HepG2 (cell line): Measurements from ENCODE around the gene OBI1. TPM values are rescaled to one million over a fixed set of nuclear protein-coding genes. Genes with fewer than 3 reads are reported as not detected.

Experiments
- EHMT2 ChIP-seq: fragments of 200-600 bp; sonication (generic); IDR thresholded peaks from 2 replicates; pipeline ENCODE4 v1.7.0; 2017; ENCODE audit warnings: antibody characterized with exemption, low read depth, low read length, borderline replicate concordance
- HDAC2 ChIP-seq: sonication (generic); formaldehyde crosslinking; IDR thresholded peaks from 2 replicates; pipeline ENCODE4 v1.4.0; 2020; ENCODE audit warnings: missing genetic modification reagents
- KDM2A ChIP-seq: sonication (generic); formaldehyde crosslinking; IDR thresholded peaks from 2 replicates; pipeline ENCODE4 v1.4.0; 2020; ENCODE audit warnings: low read depth, missing genetic modification reagents, borderline replicate concordance
- KLF6 ChIP-seq: IDR thresholded peaks from 2 replicates; pipeline ENCODE4 v1.8.0; 2016; ENCODE audit warnings: missing biosample characterization, missing genetic modification reagents
- NFE2 ChIP-seq: sonication (generic); formaldehyde crosslinking; IDR thresholded peaks from 2 replicates; pipeline ENCODE4 v1.4.0; 2020; ENCODE audit warnings: missing genetic modification reagents
- PPARG ChIP-seq: conservative IDR thresholded peaks from 2 replicates; pipeline ENCODE4 v1.6.1; 2016; ENCODE audit warnings: missing biosample characterization, missing genetic modification reagents
- TSC22D2 ChIP-seq: sonication (generic); formaldehyde crosslinking; IDR thresholded peaks from 2 replicates; pipeline ENCODE4 v1.5.1; 2020; ENCODE audit warnings: missing genetic modification reagents, mild to moderate bottlenecking, borderline replicate concordance
- ZNF430 ChIP-seq: sonication (generic); formaldehyde crosslinking; IDR thresholded peaks from 2 replicates; pipeline ENCODE4 v1.9.0; 2021; ENCODE audit warnings: mild to moderate bottlenecking, missing genetic modification reagents
- ZNF510 ChIP-seq: sonication (generic); formaldehyde crosslinking; IDR thresholded peaks from 2 replicates; pipeline ENCODE4 v1.4.0; 2020; ENCODE audit warnings: low read depth, mild to moderate bottlenecking, missing genetic modification reagents
- ZNF563 ChIP-seq: sonication (generic); formaldehyde crosslinking; IDR thresholded peaks from 2 replicates; pipeline ENCODE4 v1.8.0; 2022; ENCODE audit warnings: mild to moderate bottlenecking, moderate library complexity, missing genetic modification reagents
- ZNF569 ChIP-seq: sonication (generic); formaldehyde crosslinking; IDR thresholded peaks from 2 replicates; pipeline ENCODE4 v1.5.0; 2020; ENCODE audit warnings: mild to moderate bottlenecking, missing genetic modification reagents, moderate library complexity, borderline replicate concordance
- ZNF761 ChIP-seq: sonication (generic); formaldehyde crosslinking; conservative IDR thresholded peaks from 2 replicates; pipeline ENCODE4 v1.4.0; 2020; ENCODE audit warnings: mild to moderate bottlenecking, missing genetic modification reagents
- polyA plus RNA-seq, 8 experiments: library from polyadenylated mRNA; depleted of rRNA in 3 of 8; stranded (reverse) in 7 of 8; unstranded in 1 of 8; fragments of >200 nt; fragmentation: Illumina TruSeq in 4 of 8; extraction: Trizol in 4 of 8; gene quantifications; 2 replicates each; pipeline versions ENCODE4 v1.2.1 to v1.2.3, GENCODE V29; 2011 to 2016; ENCODE audit warnings: low read depth in 4 of 8, missing spikeins in 1 of 8, mixed read lengths in 1 of 8; ENCODE audit not compliant: insufficient read depth in 1 of 8
- total RNA-seq, 5 experiments: library from RNA; depleted of rRNA; stranded (reverse); fragments of >200 nt; fragmentation: Illumina TruSeq; extraction: Trizol; gene quantifications; 2 replicates each; pipeline ENCODE4 v1.2.3, GENCODE V29; 2016; ENCODE audit warnings: low read depth in 1 of 5
- TF ChIP-seq, protein P1 (sequence below): sonication (generic); formaldehyde crosslinking; IDR thresholded peaks from 2 replicates; pipeline ENCODE4 v1.4.0; 2020; ENCODE audit warnings: mild to moderate bottlenecking, missing genetic modification reagents
- TF ChIP-seq, protein P2 (sequence below): sonication (generic); formaldehyde crosslinking; IDR thresholded peaks from 2 replicates; pipeline ENCODE4 v1.5.0; 2020; ENCODE audit warnings: mild to moderate bottlenecking, missing genetic modification reagents
- TF ChIP-seq, protein P3 (sequence below): sonication (generic); formaldehyde crosslinking; IDR thresholded peaks from 2 replicates; pipeline ENCODE4 v1.8.1; 2023; ENCODE audit warnings: mild to moderate bottlenecking, moderate library complexity, missing genetic modification reagents
- TF ChIP-seq, protein P4 (sequence below): sonication (generic); formaldehyde crosslinking; IDR thresholded peaks from 2 replicates; pipeline ENCODE4 v1.4.0; 2020; ENCODE audit warnings: missing genetic modification reagents
- TF ChIP-seq, protein P5 (sequence below): sonication (generic); formaldehyde crosslinking; conservative IDR thresholded peaks from 2 replicates; pipeline ENCODE4 v1.8.0; 2022; ENCODE audit warnings: missing genetic modification reagents

The OBI1 gene
- total and polyA plus RNA-seq, 2 of the 13 experiments (the other 11 are each of a cell fraction or from before 2014, with no cell fraction given), result 7.8 to 23.5 TPM

DNA sequence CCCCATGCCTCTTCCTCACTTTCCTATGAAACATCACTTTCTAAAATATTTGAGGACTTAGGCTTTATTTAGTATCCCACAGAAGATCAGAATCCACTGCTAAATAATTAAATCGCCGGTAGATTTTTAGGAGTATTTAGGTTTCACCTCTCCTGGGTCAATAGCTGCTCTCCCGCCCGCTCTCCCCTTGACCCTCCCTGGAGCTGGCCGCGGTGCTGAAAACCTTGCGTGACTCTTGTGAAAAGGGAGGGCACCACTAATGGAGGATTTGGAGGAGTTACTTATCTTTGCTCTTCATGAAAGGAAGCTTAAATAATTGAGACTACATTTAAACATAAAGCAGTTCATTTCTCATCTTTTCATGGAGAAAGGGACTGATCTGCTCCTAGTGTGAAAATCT, 69.7 kb downstream of the OBI1 start (continued):
- TF ChIP-seq, protein P1, sequence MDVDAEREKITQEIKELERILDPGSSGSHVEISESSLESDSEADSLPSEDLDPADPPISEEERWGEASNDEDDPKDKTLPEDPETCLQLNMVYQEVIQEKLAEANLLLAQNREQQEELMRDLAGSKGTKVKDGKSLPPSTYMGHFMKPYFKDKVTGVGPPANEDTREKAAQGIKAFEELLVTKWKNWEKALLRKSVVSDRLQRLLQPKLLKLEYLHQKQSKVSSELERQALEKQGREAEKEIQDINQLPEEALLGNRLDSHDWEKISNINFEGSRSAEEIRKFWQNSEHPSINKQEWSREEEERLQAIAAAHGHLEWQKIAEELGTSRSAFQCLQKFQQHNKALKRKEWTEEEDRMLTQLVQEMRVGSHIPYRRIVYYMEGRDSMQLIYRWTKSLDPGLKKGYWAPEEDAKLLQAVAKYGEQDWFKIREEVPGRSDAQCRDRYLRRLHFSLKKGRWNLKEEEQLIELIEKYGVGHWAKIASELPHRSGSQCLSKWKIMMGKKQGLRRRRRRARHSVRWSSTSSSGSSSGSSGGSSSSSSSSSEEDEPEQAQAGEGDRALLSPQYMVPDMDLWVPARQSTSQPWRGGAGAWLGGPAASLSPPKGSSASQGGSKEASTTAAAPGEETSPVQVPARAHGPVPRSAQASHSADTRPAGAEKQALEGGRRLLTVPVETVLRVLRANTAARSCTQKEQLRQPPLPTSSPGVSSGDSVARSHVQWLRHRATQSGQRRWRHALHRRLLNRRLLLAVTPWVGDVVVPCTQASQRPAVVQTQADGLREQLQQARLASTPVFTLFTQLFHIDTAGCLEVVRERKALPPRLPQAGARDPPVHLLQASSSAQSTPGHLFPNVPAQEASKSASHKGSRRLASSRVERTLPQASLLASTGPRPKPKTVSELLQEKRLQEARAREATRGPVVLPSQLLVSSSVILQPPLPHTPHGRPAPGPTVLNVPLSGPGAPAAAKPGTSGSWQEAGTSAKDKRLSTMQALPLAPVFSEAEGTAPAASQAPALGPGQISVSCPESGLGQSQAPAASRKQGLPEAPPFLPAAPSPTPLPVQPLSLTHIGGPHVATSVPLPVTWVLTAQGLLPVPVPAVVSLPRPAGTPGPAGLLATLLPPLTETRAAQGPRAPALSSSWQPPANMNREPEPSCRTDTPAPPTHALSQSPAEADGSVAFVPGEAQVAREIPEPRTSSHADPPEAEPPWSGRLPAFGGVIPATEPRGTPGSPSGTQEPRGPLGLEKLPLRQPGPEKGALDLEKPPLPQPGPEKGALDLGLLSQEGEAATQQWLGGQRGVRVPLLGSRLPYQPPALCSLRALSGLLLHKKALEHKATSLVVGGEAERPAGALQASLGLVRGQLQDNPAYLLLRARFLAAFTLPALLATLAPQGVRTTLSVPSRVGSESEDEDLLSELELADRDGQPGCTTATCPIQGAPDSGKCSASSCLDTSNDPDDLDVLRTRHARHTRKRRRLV (CRISPR knock-in tag), result no peak
- TF ChIP-seq KDM2A (CRISPR knock-in tag) (peak; percentile 47; the same call in 1 of the 2 replicates), KLF6 (CRISPR knock-in tag) (0 out of 2 replicates have a peak, but pooled peaks have one; percentile 36), ZNF761 (CRISPR knock-in tag) (no peak), EHMT2 (peak; percentile 93; the same call in 1 of the 2 replicates), ZNF510 (CRISPR knock-in tag) (no peak), ZNF569 (CRISPR knock-in tag) (no peak), NFE2 (CRISPR knock-in tag) (no peak), PPARG (CRISPR knock-in tag) (no peak), ZNF563 (CRISPR knock-in tag) (no peak), HDAC2 (CRISPR knock-in tag) (peak; percentile 51; the same call in 1 of the 2 replicates), ZNF430 (CRISPR knock-in tag) (0 out of 2 replicates have a peak, but pooled peaks have one; percentile 38), TSC22D2 (peak; percentile 77)
- TF ChIP-seq, protein P2, sequence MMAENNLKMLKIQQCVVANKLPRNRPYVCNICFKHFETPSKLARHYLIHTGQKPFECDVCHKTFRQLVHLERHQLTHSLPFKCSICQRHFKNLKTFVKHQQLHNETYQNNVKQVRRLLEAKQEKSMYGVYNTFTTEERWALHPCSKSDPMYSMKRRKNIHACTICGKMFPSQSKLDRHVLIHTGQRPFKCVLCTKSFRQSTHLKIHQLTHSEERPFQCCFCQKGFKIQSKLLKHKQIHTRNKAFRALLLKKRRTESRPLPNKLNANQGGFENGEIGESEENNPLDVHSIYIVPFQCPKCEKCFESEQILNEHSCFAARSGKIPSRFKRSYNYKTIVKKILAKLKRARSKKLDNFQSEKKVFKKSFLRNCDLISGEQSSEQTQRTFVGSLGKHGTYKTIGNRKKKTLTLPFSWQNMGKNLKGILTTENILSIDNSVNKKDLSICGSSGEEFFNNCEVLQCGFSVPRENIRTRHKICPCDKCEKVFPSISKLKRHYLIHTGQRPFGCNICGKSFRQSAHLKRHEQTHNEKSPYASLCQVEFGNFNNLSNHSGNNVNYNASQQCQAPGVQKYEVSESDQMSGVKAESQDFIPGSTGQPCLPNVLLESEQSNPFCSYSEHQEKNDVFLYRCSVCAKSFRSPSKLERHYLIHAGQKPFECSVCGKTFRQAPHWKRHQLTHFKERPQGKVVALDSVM, result no peak
- TF ChIP-seq, protein P3, sequence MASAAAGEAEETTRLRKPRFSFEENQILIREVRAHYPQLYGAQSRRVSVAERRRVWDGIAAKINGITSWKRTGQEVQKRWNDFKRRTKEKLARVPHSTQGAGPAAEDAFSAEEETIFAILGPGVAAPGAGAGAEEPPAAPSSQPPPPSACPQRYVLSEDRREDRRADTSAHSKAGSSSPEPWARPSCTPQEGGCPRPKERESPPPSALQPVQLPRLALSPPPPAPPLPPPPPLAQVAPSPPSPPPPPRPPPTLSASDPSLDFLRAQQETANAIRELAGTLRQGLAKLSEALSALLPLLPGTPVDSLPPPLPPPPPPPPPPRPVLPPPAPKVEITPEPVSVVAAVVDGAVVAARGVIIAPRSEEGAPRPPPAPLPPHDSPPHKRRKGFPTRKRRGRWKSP, result no peak
- TF ChIP-seq, protein P4, sequence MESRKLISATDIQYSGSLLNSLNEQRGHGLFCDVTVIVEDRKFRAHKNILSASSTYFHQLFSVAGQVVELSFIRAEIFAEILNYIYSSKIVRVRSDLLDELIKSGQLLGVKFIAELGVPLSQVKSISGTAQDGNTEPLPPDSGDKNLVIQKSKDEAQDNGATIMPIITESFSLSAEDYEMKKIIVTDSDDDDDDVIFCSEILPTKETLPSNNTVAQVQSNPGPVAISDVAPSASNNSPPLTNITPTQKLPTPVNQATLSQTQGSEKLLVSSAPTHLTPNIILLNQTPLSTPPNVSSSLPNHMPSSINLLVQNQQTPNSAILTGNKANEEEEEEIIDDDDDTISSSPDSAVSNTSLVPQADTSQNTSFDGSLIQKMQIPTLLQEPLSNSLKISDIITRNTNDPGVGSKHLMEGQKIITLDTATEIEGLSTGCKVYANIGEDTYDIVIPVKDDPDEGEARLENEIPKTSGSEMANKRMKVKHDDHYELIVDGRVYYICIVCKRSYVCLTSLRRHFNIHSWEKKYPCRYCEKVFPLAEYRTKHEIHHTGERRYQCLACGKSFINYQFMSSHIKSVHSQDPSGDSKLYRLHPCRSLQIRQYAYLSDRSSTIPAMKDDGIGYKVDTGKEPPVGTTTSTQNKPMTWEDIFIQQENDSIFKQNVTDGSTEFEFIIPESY (CRISPR knock-in tag), result no peak
- TF ChIP-seq, protein P5, sequence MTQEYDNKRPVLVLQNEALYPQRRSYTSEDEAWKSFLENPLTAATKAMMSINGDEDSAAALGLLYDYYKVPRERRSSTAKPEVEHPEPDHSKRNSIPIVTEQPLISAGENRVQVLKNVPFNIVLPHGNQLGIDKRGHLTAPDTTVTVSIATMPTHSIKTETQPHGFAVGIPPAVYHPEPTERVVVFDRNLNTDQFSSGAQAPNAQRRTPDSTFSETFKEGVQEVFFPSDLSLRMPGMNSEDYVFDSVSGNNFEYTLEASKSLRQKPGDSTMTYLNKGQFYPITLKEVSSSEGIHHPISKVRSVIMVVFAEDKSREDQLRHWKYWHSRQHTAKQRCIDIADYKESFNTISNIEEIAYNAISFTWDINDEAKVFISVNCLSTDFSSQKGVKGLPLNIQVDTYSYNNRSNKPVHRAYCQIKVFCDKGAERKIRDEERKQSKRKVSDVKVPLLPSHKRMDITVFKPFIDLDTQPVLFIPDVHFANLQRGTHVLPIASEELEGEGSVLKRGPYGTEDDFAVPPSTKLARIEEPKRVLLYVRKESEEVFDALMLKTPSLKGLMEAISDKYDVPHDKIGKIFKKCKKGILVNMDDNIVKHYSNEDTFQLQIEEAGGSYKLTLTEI (CRISPR knock-in tag), result no peak
